A549 (cell line): Measurements from ENCODE around the gene MSI2. TPM values are rescaled to one million over a fixed set of nuclear protein-coding genes. Genes with fewer than 3 reads are reported as not detected.
A peak's percentile ranks its signal among the peaks of the same experiment; 100 is the strongest.

Experiments
- ATAC-seq, 2 experiments: fragments of 200-7000 bp in 1 of 2; fragments of >200 bp in 1 of 2; cut with Nextera tagmentation in 1 of 2; cut with Tn5 transposase in 1 of 2; 3 replicates each; pipeline versions ENCODE4 v1.8.0 to v1.9.1; 2018 to 2020; ENCODE audit warnings: mild to moderate bottlenecking in 1 of 2, moderate library complexity in 1 of 2
- CTCF ChIA-PET: fragments of 300-600 bp; sonication (Branson Sonifier 250); formaldehyde crosslinking; extraction: SDS; loops from one replicate; lab custom pipeline; 2021; ENCODE audit warnings: antibody characterized with exemption, inconsistent platforms; lab: Yijun Ruan, JAX
- POLR2A ChIA-PET: fragments of 350-600 bp; formaldehyde crosslinking; extraction: SDS; loops from one replicate; lab custom pipeline; 2021; ENCODE audit warnings: antibody characterized with exemption, inconsistent platforms; lab: Yijun Ruan, JAX
- DNase-seq, 2 experiments: peaks; one replicate each; pipeline versions ENCODE4 v3.0.0 to v3.0.0-alpha.2; 2011 to 2016; ENCODE audit warnings: low read depth in 1 of 2, low spot score in 1 of 2
- FAIRE-seq: peaks from 2 replicates; lab custom pipeline; 2011; peaks lifted over from hg19 to GRCh38; lab: Jason Lieb, UNC
- H3K27ac ChIP-seq, 2 experiments: fragments of >200 bp; sonication (Bioruptor Twin); formaldehyde crosslinking; 3 replicates each; pipeline ENCODE4 v1.5.1; 2016 to 2017
- H3K4me1 ChIP-seq: fragments of >200 bp; sonication (Bioruptor Twin); formaldehyde crosslinking; 3 replicates; pipeline ENCODE4 v1.6.1; 2016
- H3K4me2 ChIP-seq: fragments of >200 bp; sonication (Bioruptor Twin); formaldehyde crosslinking; 3 replicates; pipeline ENCODE4 v1.6.1; 2016
- H3K4me3 ChIP-seq: fragments of >200 bp; sonication (Bioruptor Twin); formaldehyde crosslinking; 3 replicates; pipeline ENCODE4 v1.5.1; 2016
- H3K9me3 ChIP-seq: fragments of >200 bp; sonication (Bioruptor Twin); formaldehyde crosslinking; 3 replicates; pipeline ENCODE4 v1.6.1; 2016
- BHLHE40 ChIP-seq: IDR thresholded peaks from 2 replicates; pipeline ENCODE4 v1.6.1; 2012; ENCODE audit warnings: low read depth, low read length, inconsistent platforms
- CEBPB ChIP-seq, 2 experiments: fragments of >200 bp in 1 of 2; sonication (Bioruptor Twin) in 1 of 2; formaldehyde crosslinking in 1 of 2; IDR thresholded peaks; 2 replicates each; pipeline ENCODE4 v1.6.1; 2012 to 2016
- CHD2 ChIP-seq: fragments of 150-350 bp; IDR thresholded peaks from 2 replicates; pipeline ENCODE4 v1.6.1; 2014; ENCODE audit warnings: low read length; ENCODE audit not compliant: partially characterized antibody
- CHD4 ChIP-seq: fragments of 200-600 bp; sonication (generic); IDR thresholded peaks from 2 replicates; pipeline ENCODE4 v1.6.1; 2016; ENCODE audit warnings: antibody characterized with exemption, mild to moderate bottlenecking, borderline replicate concordance
- FOSL2 ChIP-seq, 2 experiments: fragments of 450-650 bp in 1 of 2; fragments of >200 bp in 1 of 2; sonication (Bioruptor Twin) in 1 of 2; formaldehyde crosslinking; IDR thresholded peaks; 2 replicates each; pipeline versions ENCODE4 v1.5.0 to v1.6.1; 2016 to 2020; ENCODE audit warnings: mild to moderate bottlenecking in 1 of 2, moderate library complexity in 1 of 2
- GATA3 ChIP-seq: IDR thresholded peaks from 2 replicates; pipeline ENCODE4 v1.6.1; 2012; ENCODE audit warnings: borderline replicate concordance
- HDAC2 ChIP-seq: fragments of 200-600 bp; sonication (generic); IDR thresholded peaks from 2 replicates; pipeline ENCODE4 v1.6.1; 2016
- HEYL ChIP-seq: fragments of 250-450 bp; sonication (Bioruptor Pico); IDR thresholded peaks from 2 replicates; pipeline ENCODE4 v1.8.0; 2021; ENCODE audit warnings: mild to moderate bottlenecking, moderate library complexity
- HOXB13 ChIP-seq: fragments of 250-450 bp; sonication (Bioruptor Pico); IDR thresholded peaks from 2 replicates; pipeline ENCODE4 v1.5.0; 2020; ENCODE audit warnings: low read depth, mild to moderate bottlenecking, moderate library complexity
- JUNB ChIP-seq: fragments of >200 bp; sonication (Bioruptor Twin); formaldehyde crosslinking; IDR thresholded peaks from 2 replicates; pipeline ENCODE4 v1.6.1; 2016
- KDM5A ChIP-seq: fragments of 200-600 bp; sonication (generic); IDR thresholded peaks from 2 replicates; pipeline ENCODE4 v1.6.1; 2016; ENCODE audit warnings: antibody characterized with exemption, mild to moderate bottlenecking
- MAZ ChIP-seq: fragments of 150-350 bp; IDR thresholded peaks from 2 replicates; pipeline ENCODE4 v1.6.1; 2014; ENCODE audit warnings: antibody characterized with exemption, low read depth, low read length, borderline replicate concordance
- MYC ChIP-seq: IDR thresholded peaks from 2 replicates; pipeline ENCODE4 v1.6.1; 2012; ENCODE audit warnings: mild to moderate bottlenecking, inconsistent platforms, low read length, improper control_type of control experiment, borderline replicate concordance
- NPAS2 ChIP-seq: fragments of 250-450 bp; sonication (Bioruptor Pico); IDR thresholded peaks from 2 replicates; pipeline ENCODE4 v1.8.0; 2022; ENCODE audit warnings: mild to moderate bottlenecking, moderate library complexity, borderline replicate concordance
- POLR2AphosphoS2 ChIP-seq: conservative IDR thresholded peaks from 2 replicates; pipeline ENCODE4 v1.6.1; 2012; ENCODE audit warnings: low read length, improper control_type of control experiment, inconsistent platforms
- RAD21 ChIP-seq, 2 experiments: fragments of >200 bp in 1 of 2; sonication (Bioruptor Twin) in 1 of 2; formaldehyde crosslinking in 1 of 2; IDR thresholded peaks in 1 of 2; conservative IDR thresholded peaks in 1 of 2; 2 replicates in 1 of 2; 3 replicates in 1 of 2; pipeline ENCODE4 v1.6.1; 2012 to 2018; ENCODE audit warnings: inconsistent platforms in 1 of 2
- RNF2 ChIP-seq: fragments of 200-600 bp; sonication (generic); IDR thresholded peaks from 2 replicates; pipeline ENCODE4 v1.6.1; 2016; ENCODE audit warnings: low read depth, mild to moderate bottlenecking, antibody characterized with exemption, moderate library complexity, borderline replicate concordance
- TFCP2L1 ChIP-seq: fragments of 250-450 bp; sonication (Bioruptor Pico); IDR thresholded peaks from 2 replicates; pipeline ENCODE4 v1.5.0; 2021; ENCODE audit warnings: mild to moderate bottlenecking
- TP53 ChIP-seq: fragments of 250-450 bp; sonication (Bioruptor Pico); IDR thresholded peaks from 2 replicates; pipeline ENCODE4 v1.5.0; 2021; ENCODE audit warnings: mild to moderate bottlenecking, moderate library complexity
- ZC3H11A ChIP-seq: fragments of 450-650 bp; IDR thresholded peaks from 2 replicates; pipeline ENCODE4 v1.6.1; 2014; ENCODE audit warnings: antibody characterized with exemption, mild to moderate bottlenecking
- ZFP36 ChIP-seq: fragments of 450-650 bp; IDR thresholded peaks from 2 replicates; pipeline ENCODE4 v1.6.1; 2014; ENCODE audit warnings: borderline replicate concordance; ENCODE audit not compliant: partially characterized antibody
- WGBS: methylation state at CpG from one replicate; pipeline ENCODE4 v1.1.6; 2017; ENCODE audit errors: missing lambda C conversion rate; 5-methylcytosine and 5-hydroxymethylcytosine counted together
- polyA plus RNA-seq, 4 experiments: library from polyadenylated mRNA; depleted of rRNA in 3 of 4; stranded (reverse); fragments of >200 nt; fragmentation: RNase III in 1 of 4; extraction: RNeasy Plus Mini Kit Qiagen cat#74134 plus additional on column Dnase treatment in 1 of 4; gene quantifications; 2 replicates in 3 of 4; 3 replicates in 1 of 4; pipeline ENCODE4 v1.2.3, GENCODE V29; 2011 to 2017
- TF ChIP-seq, protein P1 (sequence below): fragments of 150-350 bp; IDR thresholded peaks from 2 replicates; pipeline ENCODE4 v1.6.1; 2014; ENCODE audit warnings: low read depth, mild to moderate bottlenecking, low read length
- TF ChIP-seq, protein P2 (sequence below): IDR thresholded peaks from 2 replicates; pipeline ENCODE4 v1.6.1; 2012
- TF ChIP-seq, protein P3 (sequence below): fragments of >200 bp; sonication (Bioruptor Twin); formaldehyde crosslinking; IDR thresholded peaks from 3 replicates; pipeline ENCODE4 v1.5.1; 2016
- TF ChIP-seq, protein P4 (sequence below): IDR thresholded peaks from 2 replicates; pipeline ENCODE4 v1.6.1; 2012; ENCODE audit warnings: low read depth, borderline replicate concordance

Gene MSI2
- polyA plus RNA-seq, 2 of the 4 experiments (the other 2 are of a cell fraction): 43.6 to 44.4 TPM

DNA sequence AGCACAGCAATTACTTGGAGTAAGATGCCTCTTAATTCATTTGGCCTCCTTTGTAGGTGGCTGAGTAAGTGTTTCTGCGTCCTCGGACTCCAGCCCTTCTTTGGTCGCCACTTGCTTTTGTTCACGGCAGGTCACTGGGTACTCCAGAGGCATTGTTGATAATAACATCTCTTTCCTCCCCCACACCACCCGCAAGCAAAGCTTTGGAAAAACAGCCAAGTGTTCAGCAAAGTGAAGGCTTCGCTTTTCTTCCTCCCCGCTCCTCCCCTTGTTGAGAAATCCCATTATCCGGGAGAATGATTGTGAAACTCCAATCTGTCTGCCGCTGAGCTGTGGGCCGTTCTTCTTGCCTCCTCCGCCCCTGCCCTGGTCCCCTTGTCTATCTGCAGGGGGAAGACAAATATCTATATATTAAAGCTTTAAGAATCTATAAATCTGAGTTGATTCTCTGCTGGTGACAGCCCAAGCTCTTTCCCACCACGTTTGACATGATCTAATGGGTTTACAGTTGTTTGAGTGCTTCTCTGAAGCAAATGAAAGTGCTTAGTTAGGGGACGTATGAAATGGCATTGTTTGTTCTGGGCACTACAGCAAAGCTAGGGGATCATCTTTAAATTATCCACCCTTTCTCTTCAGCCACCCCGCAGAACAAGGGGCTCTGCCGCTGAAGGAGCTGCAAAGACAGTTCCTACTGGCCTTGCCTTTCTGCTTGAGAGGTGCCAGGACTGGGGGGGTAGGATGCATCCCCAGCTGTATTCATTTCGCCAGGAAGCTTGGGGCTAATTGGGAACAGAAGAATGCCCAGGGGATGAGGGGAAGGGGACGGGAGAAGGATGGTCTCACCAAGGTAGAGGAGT, 321.7 kb downstream of the MSI2 start:
- Histone ChIP-seq H3K4me1 (peaks cover 13% of the 10 kb centered on the region; the same call in 2 of the 3 replicates), H3K4me3 (no peak overlapping the region), H3K9me3 (no peaks in the 10 kb centered on the region), H3K4me2 (peak overlapping the region; percentile 29; the same call in 2 of the 3 replicates), H3K27ac (peak overlapping the region in 1 of 2 experiments; percentile 1; a peak in 1 of 6 replicates)
- DNase-seq: no peak
- TF ChIP-seq CEBPB (IDR thresholded peaks at IDR 0.05) (peak; percentile 20 to 38; a peak in 2 of 4 replicates), RAD21 (conservative IDR thresholded peaks at IDR 0.05 in 1 of 2, IDR thresholded peaks at IDR 0.05 in 1 of 2) (no peak)
- WGBS: 79% methylated on average over 17 of the region's 17 CpGs
- ChIA-PET CTCF (interaction anchor here (0.7 to 3.2 kb wide), 5 partner anchors 12 to 94 kb away, joined by 3 to 19 read pairs (median 4); no protein-coding TSS in a partner anchor), POLR2A (no interaction called here)
- no peak for ATAC-seq
- FAIRE-seq: no peak

DNA sequence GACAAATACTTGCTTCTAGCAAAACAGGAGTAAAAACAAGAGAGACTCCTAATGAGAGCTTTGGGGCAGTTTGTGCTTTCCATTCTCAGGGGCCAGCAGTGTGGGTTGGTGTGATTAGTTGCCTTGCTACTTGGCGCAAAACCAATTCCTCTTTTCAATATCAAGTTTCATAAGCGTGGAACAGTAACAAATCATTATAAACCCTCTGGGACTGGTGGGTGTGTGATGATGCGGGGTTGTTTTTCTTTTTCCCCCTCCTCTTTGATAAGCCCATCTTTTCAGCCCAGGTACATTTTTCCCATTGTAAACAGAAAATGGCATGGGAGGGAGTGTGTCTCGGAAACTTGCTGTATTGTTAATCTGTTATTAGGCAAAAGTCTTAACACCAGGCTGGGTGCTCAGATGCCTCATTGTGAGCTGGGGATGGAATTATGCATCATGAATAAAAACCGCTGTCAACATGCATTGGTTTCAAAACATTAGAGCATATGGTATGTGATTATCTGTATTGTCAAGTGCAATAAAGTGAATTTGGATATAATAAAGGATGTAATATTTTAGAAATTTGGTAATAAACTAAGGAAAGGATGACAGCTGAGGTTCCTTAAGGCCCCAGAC, 322.4 kb downstream of the MSI2 start:
- Histone ChIP-seq H3K4me2 (no peak overlapping the region), H3K27ac (peak overlapping the region in 1 of 2 experiments; percentile 1; a peak in 1 of 6 replicates), H3K4me1 (peaks cover 13% of the 10 kb centered on the region; the same call in 2 of the 3 replicates), H3K9me3 (no peaks in the 10 kb centered on the region), H3K4me3 (no peak overlapping the region)
- ChIA-PET CTCF (interaction anchor here (0.7 to 3.2 kb wide), 3 partner anchors 19 to 93 kb away, joined by 3 to 19 read pairs (median 9); no protein-coding TSS in a partner anchor), POLR2A (no interaction called here)
- no peak for FAIRE-seq
- ATAC-seq: no peak
- WGBS: 92% methylated on average over 5 of the region's 5 CpGs
- DNase-seq: no peak
- TF ChIP-seq TP53 (CRISPR knock-in tag) (no peak), ZC3H11A (no peak), KDM5A (no peak), CHD2 (no peak), ZFP36 (no peak), FOSL2 (IDR thresholded peaks at IDR 0.05) (no peak), FOSL2 (CRISPR knock-in tag; IDR thresholded peaks at IDR 0.05) (no peak), MAZ (no peak), MYC (no peak), TFCP2L1 (CRISPR knock-in tag) (no peak)
- TF ChIP-seq, protein P1, sequence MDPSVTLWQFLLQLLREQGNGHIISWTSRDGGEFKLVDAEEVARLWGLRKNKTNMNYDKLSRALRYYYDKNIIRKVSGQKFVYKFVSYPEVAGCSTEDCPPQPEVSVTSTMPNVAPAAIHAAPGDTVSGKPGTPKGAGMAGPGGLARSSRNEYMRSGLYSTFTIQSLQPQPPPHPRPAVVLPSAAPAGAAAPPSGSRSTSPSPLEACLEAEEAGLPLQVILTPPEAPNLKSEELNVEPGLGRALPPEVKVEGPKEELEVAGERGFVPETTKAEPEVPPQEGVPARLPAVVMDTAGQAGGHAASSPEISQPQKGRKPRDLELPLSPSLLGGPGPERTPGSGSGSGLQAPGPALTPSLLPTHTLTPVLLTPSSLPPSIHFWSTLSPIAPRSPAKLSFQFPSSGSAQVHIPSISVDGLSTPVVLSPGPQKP: no peak
- TF ChIP-seq, protein P2, sequence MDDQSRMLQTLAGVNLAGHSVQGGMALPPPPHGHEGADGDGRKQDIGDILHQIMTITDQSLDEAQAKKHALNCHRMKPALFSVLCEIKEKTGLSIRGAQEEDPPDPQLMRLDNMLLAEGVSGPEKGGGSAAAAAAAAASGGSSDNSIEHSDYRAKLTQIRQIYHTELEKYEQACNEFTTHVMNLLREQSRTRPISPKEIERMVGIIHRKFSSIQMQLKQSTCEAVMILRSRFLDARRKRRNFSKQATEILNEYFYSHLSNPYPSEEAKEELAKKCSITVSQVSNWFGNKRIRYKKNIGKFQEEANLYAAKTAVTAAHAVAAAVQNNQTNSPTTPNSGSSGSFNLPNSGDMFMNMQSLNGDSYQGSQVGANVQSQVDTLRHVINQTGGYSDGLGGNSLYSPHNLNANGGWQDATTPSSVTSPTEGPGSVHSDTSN: no peak

DNA sequence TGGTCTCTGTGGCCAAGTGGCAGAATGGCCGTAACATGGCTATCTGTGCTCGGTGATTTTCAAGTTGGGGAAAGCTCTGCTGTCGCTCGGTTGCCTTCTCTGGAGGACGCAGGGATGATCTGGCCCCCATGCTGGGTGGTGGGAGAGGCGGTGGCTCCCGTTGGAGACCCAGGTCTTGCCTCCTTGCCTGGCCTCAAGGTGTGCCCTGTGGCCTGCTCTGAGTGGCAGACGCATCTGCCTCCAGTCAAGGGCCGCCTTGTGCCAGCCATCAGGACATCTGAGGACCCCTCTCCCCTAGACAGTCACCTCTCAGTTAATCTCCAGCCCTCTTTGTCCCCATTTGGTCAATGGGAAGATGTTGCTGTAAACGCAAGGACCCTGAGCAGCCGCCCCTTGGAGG, 322.9 kb downstream of the MSI2 start:
- POLR2A ChIA-PET: no interaction called here
- Histone ChIP-seq H3K27ac (no peak overlapping the region), H3K4me2 (no peak overlapping the region), H3K9me3 (no peaks in the 10 kb centered on the region), H3K4me1 (peaks cover 13% of the 10 kb centered on the region; the same call in 2 of the 3 replicates), H3K4me3 (no peak overlapping the region)
- TF ChIP-seq CHD4 (no peak), HEYL (CRISPR knock-in tag) (no peak), HOXB13 (CRISPR knock-in tag) (no peak), JUNB (no peak), POLR2AphosphoS2 (no peak), GATA3 (no peak), NPAS2 (CRISPR knock-in tag) (no peak), BHLHE40 (no peak), TFCP2L1 (CRISPR knock-in tag) (no peak), HDAC2 (no peak), TP53 (CRISPR knock-in tag) (no peak), RNF2 (no peak)
- TF ChIP-seq, protein P3, sequence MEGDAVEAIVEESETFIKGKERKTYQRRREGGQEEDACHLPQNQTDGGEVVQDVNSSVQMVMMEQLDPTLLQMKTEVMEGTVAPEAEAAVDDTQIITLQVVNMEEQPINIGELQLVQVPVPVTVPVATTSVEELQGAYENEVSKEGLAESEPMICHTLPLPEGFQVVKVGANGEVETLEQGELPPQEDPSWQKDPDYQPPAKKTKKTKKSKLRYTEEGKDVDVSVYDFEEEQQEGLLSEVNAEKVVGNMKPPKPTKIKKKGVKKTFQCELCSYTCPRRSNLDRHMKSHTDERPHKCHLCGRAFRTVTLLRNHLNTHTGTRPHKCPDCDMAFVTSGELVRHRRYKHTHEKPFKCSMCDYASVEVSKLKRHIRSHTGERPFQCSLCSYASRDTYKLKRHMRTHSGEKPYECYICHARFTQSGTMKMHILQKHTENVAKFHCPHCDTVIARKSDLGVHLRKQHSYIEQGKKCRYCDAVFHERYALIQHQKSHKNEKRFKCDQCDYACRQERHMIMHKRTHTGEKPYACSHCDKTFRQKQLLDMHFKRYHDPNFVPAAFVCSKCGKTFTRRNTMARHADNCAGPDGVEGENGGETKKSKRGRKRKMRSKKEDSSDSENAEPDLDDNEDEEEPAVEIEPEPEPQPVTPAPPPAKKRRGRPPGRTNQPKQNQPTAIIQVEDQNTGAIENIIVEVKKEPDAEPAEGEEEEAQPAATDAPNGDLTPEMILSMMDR: no peak
- TF ChIP-seq, protein P4, sequence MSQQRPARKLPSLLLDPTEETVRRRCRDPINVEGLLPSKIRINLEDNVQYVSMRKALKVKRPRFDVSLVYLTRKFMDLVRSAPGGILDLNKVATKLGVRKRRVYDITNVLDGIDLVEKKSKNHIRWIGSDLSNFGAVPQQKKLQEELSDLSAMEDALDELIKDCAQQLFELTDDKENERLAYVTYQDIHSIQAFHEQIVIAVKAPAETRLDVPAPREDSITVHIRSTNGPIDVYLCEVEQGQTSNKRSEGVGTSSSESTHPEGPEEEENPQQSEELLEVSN: no peak
- ATAC-seq (no peak), DNase-seq (no peak), FAIRE-seq (no peak)
- 92% methylated on average over 11 of the region's 11 CpGs for WGBS
- CTCF ChIA-PET: interaction anchor here (2.9 to 3.2 kb wide), 2 partner anchors 19 to 92 kb away, joined by 9 to 19 read pairs; no protein-coding TSS in a partner anchor
